Smooth muscle cell (in vitro differentiated cells): ENCODE data around the gene ENDOG. TPM values are rescaled to one million over a fixed set of nuclear protein-coding genes. Genes with fewer than 3 reads are reported as not detected.

Experiments
- DNase-seq: peaks from one replicate; lab custom pipeline; 2025; ENCODE audit not compliant: unreplicated experiment; lab: John Stamatoyannopoulos, UW
- H2AFZ ChIP-seq: fragments of 200-600 bp; sonication (generic); 2 replicates; pipeline ENCODE4 v1.6.0; 2016; ENCODE audit warnings: antibody characterized with exemption, low read depth, mild to moderate bottlenecking
- H3F3A ChIP-seq: fragments of 200-600 bp; sonication (generic); 2 replicates; pipeline ENCODE4 v1.6.0; 2017; ENCODE audit warnings: antibody characterized with exemption, low read depth
- H3K27ac ChIP-seq: fragments of 200-600 bp; sonication (generic); 2 replicates; pipeline ENCODE4 v1.5.1; 2016; ENCODE audit warnings: low read depth, mild to moderate bottlenecking
- H3K27me3 ChIP-seq: fragments of 200-600 bp; sonication (generic); 2 replicates; pipeline ENCODE4 v1.6.1; 2016; ENCODE audit warnings: low read depth, mild to moderate bottlenecking
- H3K36me3 ChIP-seq: fragments of 200-600 bp; sonication (generic); 2 replicates; pipeline ENCODE4 v1.5.1; 2016; ENCODE audit warnings: low read depth
- H3K4me1 ChIP-seq: fragments of 200-600 bp; sonication (generic); 2 replicates; pipeline ENCODE4 v1.5.1; 2016; ENCODE audit warnings: low read depth
- H3K4me2 ChIP-seq: fragments of 200-600 bp; sonication (generic); 2 replicates; pipeline ENCODE4 v1.6.0; 2016; ENCODE audit warnings: mild to moderate bottlenecking
- H3K4me3 ChIP-seq: fragments of 200-600 bp; sonication (generic); 2 replicates; pipeline ENCODE4 v1.5.1; 2016; ENCODE audit warnings: mild to moderate bottlenecking
- H3K79me2 ChIP-seq: fragments of 200-600 bp; sonication (generic); 2 replicates; pipeline ENCODE4 v1.6.0; 2016; ENCODE audit warnings: low read depth, mild to moderate bottlenecking
- H3K9ac ChIP-seq: fragments of 200-600 bp; sonication (generic); 2 replicates; pipeline ENCODE4 v1.6.0; 2016; ENCODE audit warnings: low read depth
- H3K9me3 ChIP-seq: fragments of 200-600 bp; sonication (generic); replicated peaks from 2 replicates; pipeline ENCODE4 v1.5.1; 2016; ENCODE audit warnings: low read depth
- H4K20me1 ChIP-seq: fragments of 200-600 bp; sonication (generic); 2 replicates; pipeline ENCODE4 v1.6.0; 2016; ENCODE audit warnings: low read depth
- WGBS: methylation state at CpG from one replicate; pipeline ENCODE4 v1.1.7; 2016; ENCODE audit warnings: low lambda C conversion rate; 5-methylcytosine and 5-hydroxymethylcytosine counted together
- polyA plus RNA-seq: library from polyadenylated mRNA; unstranded; fragments of >200 nt; fragmentation: Nextera tagmentation; extraction: Ambion mirVana; gene quantifications from 2 replicates; pipeline ENCODE4 v1.2.1, GENCODE V29; 2016
- total RNA-seq: library from RNA; depleted of rRNA; stranded (reverse); fragments of >200 nt; gene quantifications from 2 replicates; pipeline ENCODE4 v1.2.3, GENCODE V29; 2014
- TF ChIP-seq, protein P1 (sequence below): fragments of 200-600 bp; sonication (generic); IDR thresholded peaks from 2 replicates; pipeline ENCODE4 v1.5.1; 2017; ENCODE audit warnings: borderline replicate concordance, mild to moderate bottlenecking, antibody characterized with exemption; ENCODE audit not compliant: insufficient read depth, poor library complexity, severe bottlenecking

Gene ENDOG
- total and polyA plus RNA-seq, 2 experiments from 2014 or later, result 18.4 to 30.5 TPM

DNA sequence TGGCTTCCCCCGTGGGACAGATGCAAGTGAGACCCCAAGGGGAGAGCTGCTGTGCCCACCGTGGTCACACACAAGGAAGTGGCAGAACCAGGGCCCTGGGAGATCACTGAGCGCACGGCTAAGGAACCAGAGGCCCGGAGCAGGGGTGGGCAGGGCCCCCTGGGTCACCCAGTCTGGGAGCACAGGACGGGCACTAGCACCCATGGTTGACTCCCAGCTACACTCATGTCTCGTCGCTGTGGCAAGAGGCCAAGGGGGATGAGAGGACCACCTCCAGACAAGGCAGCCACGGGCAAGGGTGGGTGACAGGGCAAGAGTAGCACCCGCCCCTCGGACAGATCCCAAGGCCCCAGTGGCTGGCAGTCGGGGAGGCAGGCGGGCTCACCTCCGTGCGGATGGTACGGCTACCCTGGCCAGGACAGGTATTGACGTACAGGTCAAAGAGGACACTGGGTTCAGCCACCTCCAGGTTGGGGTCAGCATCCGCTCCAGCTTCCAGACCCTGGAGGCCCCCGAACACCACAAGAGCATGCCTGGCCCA is 5.1 kb downstream of the ENDOG start:
- Histone ChIP-seq H3K9ac (no peak overlapping the region), H2AFZ (no peak overlapping the region), H4K20me1 (no peaks in the 10 kb centered on the region), H3K9me3 (no peaks in the 10 kb centered on the region), H3K27ac (no peak overlapping the region), H3K4me3 (no peak overlapping the region), H3K79me2 (no peaks in the 10 kb centered on the region), H3K4me1 (peaks cover 3% of the 10 kb centered on the region), H3F3A (no peaks in the 10 kb centered on the region), H3K36me3 (no peaks in the 10 kb centered on the region), H3K27me3 (no peaks in the 10 kb centered on the region), H3K4me2 (no peak overlapping the region)
- WGBS, result 94% methylated on average over 18 of the region's 19 CpGs
- no peak for DNase-seq
- TF ChIP-seq, protein P1, sequence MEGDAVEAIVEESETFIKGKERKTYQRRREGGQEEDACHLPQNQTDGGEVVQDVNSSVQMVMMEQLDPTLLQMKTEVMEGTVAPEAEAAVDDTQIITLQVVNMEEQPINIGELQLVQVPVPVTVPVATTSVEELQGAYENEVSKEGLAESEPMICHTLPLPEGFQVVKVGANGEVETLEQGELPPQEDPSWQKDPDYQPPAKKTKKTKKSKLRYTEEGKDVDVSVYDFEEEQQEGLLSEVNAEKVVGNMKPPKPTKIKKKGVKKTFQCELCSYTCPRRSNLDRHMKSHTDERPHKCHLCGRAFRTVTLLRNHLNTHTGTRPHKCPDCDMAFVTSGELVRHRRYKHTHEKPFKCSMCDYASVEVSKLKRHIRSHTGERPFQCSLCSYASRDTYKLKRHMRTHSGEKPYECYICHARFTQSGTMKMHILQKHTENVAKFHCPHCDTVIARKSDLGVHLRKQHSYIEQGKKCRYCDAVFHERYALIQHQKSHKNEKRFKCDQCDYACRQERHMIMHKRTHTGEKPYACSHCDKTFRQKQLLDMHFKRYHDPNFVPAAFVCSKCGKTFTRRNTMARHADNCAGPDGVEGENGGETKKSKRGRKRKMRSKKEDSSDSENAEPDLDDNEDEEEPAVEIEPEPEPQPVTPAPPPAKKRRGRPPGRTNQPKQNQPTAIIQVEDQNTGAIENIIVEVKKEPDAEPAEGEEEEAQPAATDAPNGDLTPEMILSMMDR, result no peak

DNA sequence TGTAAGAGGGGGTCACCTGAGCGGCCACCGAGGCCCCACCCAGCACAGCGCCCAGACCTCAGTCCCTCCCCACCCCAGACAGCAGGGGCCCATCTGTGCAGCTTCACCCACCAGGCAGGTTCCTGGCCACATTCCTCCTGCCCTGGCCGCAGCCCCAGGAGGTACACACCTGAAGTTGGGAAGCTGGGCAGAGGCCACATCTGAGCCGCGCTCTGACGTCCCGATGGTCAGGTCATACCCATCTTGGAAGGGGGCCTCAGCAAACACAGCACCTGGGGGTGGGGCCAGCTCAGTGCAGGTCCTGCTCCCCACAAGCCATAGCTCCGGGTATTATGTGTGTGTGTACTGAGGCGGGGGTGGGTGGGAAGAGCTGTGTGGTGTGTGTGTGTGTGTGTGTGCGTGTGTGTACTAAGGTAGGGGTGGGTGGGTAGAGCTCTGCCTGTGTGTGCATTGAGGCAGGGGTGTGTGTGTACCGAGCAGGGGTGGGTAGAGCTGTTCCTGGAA is 5.7 kb downstream of the ENDOG start:
- Histone ChIP-seq H3K4me2 (no peak overlapping the region), H3K4me3 (no peak overlapping the region), H3K27me3 (no peaks in the 10 kb centered on the region), H4K20me1 (no peaks in the 10 kb centered on the region), H3K9ac (no peak overlapping the region), H3K4me1 (peaks cover 9% of the 10 kb centered on the region), H3K79me2 (no peaks in the 10 kb centered on the region), H2AFZ (no peak overlapping the region), H3K27ac (no peak overlapping the region), H3K9me3 (no peaks in the 10 kb centered on the region), H3K36me3 (no peaks in the 10 kb centered on the region), H3F3A (no peaks in the 10 kb centered on the region)
- no peak for DNase-seq
- TF ChIP-seq, protein P1, result no peak
- 92% methylated on average over 12 of the region's 12 CpGs for WGBS

DNA sequence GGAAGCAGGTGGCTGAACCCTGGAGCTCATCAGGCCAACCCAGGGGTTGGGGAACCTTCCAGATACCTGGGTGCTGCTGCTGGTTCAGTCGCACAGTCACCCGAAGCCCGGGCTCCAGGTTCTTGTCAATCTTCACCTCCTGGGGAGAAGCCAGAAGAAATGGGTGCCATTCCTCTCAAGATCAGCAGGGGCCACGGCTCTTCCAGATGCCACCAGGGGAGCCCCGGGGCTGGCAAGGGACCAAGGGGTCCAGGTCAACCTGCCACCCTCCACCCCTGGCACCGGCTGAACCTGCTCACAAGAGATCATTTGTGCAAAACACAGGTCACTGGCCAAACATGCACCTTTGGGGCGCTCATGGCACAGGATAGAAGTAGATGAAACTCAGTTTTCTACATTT is 6.6 kb downstream of the ENDOG start:
- H3K4me1 ChIP-seq, result peaks cover 8% of the 10 kb centered on the region
- no peak overlapping the region for H3K27ac ChIP-seq
- no peak overlapping the region for H3K4me2 ChIP-seq
- H2AFZ ChIP-seq, result no peak overlapping the region
- TF ChIP-seq, protein P1, result no peak
- H3K79me2 ChIP-seq, result no peaks in the 10 kb centered on the region
- no peaks in the 10 kb centered on the region for H4K20me1 ChIP-seq
- DNase-seq, result no peak
- H3K36me3 ChIP-seq, result no peaks in the 10 kb centered on the region
- H3K4me3 ChIP-seq, result no peak overlapping the region
- H3K27me3 ChIP-seq, result no peaks in the 10 kb centered on the region
- H3F3A ChIP-seq, result no peaks in the 10 kb centered on the region
- H3K9me3 ChIP-seq, result no peaks in the 10 kb centered on the region
- WGBS, result 98% methylated on average over 7 of the region's 7 CpGs
- no peak overlapping the region for H3K9ac ChIP-seq
